Stimulated activated CD8-positive, alpha-beta memory T cell treated with anti-CD3 and anti-CD28 coated beads, Interleukin-4, amount 100 ng/mL, for 24 hours (primary cell): Measurements from ENCODE around the gene TSHZ3.

Experiments
- DNase-seq: peaks from one replicate; pipeline ENCODE4 v3.0.0-alpha.2; 2020; ENCODE audit warnings: low read depth

Gene TSHZ3, protein sequence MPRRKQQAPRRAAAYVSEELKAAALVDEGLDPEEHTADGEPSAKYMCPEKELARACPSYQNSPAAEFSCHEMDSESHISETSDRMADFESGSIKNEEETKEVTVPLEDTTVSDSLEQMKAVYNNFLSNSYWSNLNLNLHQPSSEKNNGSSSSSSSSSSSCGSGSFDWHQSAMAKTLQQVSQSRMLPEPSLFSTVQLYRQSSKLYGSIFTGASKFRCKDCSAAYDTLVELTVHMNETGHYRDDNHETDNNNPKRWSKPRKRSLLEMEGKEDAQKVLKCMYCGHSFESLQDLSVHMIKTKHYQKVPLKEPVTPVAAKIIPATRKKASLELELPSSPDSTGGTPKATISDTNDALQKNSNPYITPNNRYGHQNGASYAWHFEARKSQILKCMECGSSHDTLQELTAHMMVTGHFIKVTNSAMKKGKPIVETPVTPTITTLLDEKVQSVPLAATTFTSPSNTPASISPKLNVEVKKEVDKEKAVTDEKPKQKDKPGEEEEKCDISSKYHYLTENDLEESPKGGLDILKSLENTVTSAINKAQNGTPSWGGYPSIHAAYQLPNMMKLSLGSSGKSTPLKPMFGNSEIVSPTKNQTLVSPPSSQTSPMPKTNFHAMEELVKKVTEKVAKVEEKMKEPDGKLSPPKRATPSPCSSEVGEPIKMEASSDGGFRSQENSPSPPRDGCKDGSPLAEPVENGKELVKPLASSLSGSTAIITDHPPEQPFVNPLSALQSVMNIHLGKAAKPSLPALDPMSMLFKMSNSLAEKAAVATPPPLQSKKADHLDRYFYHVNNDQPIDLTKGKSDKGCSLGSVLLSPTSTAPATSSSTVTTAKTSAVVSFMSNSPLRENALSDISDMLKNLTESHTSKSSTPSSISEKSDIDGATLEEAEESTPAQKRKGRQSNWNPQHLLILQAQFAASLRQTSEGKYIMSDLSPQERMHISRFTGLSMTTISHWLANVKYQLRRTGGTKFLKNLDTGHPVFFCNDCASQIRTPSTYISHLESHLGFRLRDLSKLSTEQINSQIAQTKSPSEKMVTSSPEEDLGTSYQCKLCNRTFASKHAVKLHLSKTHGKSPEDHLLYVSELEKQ

DNA sequence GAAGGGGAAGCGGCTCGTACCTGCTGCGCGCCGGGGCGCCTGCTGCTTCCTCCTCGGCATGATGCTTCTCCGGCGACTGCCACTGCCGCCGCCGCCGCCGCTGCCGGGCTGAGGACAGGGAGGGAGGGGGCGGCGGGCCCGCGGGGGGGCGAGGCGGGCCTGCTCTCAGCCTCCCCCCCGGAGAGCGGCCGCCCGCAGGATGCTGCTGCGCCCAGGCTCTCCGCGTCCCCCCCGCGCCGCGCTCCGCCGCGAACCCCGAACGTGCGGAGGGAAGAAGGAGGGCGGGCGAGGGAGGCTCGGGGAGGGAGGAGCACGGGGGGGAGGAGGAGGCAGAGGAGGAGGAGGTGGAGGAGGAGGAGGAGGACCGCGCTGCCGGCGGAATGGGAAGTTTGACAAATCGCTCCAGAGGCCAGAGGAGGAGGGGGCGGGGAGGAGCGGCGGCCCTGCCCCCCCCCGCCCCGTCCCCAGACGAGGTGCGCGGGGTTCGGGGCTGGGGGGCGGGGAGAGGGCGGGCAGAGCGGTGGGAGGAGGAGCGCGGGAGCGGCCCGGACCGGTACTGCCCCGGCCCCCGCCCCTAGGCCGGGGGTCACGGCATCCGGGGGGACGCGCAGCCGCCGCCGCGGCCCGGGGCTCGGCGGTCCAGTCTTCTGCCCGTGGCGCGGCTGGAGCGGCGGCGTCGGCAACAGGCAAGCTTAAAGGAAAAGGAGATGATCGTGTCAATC, at the start of gene TSHZ3:
TSHZ3 (minus strand) TSS at position 277 of the 722 bp plus-strand sequence; CDS start at position 60, 217 bp downstream.
- no peak for DNase-seq

DNA sequence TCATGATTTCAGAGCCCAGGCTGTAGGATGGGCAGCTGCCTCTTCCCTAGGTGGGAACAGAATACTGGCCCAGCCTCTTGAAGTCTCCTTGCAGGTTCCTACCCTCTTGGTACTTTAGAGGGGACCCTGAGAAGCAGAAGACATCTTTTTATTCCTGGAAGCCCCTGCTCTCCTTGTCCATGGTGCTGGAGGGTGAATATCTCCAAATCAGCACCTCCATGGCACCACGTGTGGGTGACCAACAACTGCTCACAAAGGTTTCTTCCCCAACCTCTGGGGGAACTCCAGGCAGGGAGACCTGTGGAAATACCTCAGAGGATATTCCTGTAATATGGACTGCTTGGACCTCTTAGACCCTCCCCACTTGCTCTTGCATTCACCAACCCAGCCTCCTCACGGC, 48.1 kb upstream of the TSHZ3 start:
- no peak for DNase-seq

DNA sequence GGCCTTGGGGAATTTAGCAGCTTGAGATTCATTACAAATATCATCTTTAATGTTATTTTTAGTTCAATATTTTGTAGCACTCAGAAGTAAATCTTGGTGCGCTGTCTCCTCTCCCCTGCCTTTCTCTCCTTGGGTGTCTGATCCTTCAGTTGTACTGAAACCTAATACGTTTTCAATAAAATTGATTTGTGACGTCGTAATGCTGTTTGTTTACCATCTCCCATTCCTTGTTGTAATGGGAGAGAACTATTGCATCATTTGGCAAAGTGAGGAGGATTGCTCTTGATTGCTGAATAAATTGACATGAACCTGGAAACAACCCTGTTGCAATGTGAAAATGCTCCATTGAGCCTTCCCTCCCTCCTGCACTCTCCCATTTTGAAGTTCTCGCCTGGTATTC, 43.2 kb upstream of the TSHZ3 start:
- no peak for DNase-seq

DNA sequence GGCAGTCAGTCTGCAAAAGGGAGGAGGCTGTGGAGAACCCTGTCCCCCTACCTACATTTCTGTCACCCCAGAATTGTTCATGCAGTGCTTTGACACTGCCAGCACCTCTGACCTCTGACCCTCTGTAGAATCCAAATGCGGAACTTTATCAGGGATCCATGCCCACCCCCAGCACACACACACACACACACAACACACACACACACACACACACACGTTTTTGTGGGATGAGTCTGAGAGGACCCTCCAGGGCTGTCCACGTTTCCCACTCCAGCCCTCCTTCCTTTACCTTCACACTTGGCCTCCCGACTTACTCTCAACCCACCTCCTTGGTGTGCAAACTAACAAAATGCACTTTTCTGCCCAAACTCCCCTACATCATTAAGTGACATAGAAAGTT, 42.3 kb upstream of the TSHZ3 start:
- DNase-seq: no peak

DNA sequence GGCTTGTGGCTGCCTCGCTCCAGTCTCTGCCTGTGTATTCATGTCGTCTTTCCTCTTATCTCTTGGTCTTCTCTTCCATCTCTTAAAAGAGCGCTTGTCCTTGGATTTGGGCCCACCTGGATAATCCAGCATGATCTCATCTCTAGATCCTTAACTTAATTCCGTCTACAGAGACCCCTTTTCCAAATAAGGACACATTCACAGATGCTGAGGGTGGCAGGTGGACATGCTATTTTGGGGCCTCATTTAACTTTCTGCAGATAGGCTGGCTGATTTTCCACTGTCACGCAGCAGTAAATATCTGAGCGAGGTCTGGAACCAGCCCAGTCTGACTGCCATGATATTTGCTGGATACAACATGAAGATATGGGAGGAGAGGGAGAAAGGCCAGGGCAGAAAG, 41.5 kb upstream of the TSHZ3 start:
- no peak for DNase-seq

DNA sequence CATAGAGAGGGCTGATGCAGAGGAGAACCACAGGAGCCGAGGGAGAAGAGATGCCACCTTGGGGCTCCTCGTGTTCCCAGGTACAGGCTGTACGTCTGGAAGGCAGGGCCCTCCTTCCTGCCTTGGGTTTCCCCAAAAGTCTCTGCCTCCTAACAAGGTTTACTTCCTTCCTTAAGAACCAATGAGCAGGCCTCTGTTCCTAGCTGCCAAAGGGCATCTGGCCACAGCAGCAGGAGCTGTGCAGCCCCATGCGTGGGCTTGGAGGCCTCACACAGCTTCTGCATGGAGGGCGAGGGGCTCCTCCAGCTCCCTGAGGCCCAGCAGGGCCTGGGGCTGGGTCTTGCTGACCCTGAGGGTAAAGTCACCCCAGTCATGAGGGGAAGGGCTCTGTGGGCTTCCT, 40.6 kb upstream of the TSHZ3 start:
- DNase-seq: no peak

DNA sequence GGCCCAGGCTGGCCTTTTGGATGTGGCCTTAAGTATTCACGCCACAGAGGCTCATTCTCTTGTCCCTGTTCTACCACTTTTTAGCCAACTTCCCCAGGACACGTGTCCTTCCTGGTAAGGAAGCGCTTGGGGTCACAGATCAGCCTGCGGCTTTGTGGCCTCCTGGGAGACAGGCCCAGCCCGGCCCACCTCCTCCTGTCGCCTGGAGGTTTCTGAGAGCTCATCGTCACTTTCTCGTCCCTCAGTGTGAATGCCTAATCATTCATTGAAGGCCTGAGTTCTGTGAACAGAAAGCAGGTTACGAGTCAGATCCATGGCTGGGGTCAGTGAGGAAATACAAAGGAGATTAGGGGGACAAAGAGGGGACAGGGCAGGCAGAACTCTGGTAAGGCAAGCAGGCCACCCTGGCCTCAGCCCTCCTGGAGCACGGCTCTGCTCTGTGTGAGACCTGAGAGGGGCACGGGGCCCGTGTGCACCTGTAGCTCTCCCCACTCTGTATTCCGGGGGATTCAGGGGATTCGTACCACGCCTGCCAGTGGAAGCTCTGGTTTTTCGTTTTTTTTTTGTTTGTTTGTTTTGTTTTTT, 38.6 kb upstream of the TSHZ3 start:
- DNase-seq: no peak

DNA sequence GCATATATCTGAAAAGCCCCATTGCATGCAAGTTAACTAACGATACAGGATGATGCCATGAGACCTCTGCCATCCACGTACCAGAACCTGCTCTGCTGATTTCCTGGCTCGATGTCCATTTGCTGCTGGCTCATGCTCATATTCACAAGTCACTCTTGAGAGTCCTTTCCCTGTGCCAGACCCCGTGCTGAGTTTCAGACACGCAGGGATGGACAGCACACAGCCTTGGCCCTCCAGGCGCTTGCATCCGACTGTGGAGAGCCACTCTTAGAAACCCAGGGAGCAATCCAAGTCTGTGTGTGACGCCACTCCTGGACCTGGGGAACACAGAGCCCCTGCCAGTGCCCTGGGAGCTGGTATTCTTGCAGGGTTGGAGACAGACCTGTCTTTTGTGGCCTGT, 37.6 kb upstream of the TSHZ3 start:
- no peak for DNase-seq

DNA sequence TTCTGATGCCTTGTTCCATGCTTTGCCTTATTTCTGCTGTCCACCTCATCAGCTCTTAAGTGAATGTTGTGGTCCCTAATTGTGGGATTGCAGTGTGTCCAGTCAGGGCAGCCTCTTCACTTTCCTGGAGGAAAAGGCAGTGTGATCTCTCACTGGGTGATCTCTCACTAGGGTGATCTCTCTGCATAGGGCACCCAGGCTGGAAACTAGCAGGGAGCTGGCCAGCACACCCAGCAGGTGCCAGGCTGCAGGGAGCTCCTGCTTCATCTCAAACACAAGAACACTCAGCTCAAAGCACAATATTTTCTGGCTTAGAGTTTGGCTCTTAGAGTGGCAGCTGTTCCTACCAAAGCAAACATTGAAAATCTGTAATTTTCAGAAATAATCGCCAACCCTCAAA, 36.5 kb upstream of the TSHZ3 start:
- no peak for DNase-seq

DNA sequence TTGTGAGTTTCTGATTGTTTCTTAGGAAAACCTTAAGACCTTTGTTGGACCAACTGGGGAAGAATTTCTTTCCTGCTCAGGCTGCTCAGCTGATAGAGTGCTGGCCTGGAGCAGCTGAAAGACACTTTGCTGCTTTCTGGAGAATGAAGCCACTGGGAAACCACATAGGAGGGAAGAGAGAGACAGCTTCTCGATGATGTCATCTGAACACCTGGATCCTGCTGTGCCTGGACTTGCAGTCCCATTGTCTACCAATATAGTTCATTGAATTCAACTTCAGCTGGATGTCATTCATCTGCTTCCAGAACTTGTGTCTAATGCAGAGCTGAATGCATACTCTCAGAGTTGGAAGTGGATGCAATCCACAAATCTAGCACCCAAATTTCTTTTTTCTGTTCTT, 34.3 kb upstream of the TSHZ3 start:
- DNase-seq: no peak

DNA sequence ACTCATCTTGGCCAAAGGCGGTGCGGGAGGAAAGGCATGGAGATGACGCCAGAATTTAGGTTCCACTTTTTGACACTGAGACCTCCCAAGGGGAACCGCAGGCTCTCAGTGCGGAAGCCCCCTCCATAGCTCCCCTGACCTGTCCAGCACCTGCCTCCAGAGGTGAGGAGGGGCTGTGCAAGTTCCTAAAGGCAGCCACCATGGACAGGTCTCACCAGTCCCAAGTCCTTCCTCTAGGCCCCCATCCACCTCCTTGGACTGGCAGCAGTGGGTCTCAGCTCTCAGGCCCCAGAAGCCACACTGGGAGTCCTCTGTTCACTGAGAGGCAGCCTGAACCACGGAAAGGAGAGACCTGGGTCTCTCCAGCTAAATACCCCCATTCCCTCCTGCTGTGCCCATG, 31.6 kb upstream of the TSHZ3 start:
- DNase-seq: no peak

DNA sequence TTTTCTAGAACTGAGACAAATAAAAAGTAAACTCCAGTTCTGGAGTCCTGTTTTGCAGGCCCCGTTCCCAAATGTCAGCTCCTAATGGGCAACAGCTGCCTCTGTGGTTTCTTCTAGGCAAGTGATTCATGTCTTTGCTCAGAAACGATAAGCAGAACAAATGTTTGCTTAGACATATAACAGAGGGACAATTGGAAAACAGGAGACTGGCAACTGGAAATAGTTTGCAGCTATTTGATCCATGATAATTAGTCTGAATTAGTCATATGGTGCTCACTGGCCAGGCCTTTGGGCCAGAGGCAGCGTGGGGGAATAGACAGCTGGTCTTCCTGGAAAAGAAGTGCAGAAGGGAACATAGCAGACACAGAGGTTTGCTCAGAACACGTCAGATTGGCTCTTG, 29.2 kb upstream of the TSHZ3 start:
- no peak for DNase-seq

DNA sequence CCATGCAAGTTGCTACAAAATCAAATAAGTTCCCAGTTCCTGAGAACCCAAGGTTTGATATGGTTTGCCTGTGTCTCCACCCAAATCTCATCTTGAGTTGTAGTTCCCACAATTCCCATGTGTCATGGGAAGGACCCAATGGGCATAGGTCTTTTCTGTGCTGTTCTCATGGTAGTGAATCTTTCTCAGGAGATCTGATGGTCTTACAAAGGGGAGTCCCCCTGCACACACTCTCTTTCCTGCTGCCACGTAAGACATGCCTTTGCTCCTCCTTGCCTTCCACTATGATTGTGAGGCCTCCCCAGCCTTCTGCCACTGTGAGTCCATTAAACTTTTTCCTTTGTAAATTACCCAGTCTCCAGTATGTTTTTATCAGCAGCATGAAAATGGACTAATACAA, 28.5 kb upstream of the TSHZ3 start:
- no peak for DNase-seq

DNA sequence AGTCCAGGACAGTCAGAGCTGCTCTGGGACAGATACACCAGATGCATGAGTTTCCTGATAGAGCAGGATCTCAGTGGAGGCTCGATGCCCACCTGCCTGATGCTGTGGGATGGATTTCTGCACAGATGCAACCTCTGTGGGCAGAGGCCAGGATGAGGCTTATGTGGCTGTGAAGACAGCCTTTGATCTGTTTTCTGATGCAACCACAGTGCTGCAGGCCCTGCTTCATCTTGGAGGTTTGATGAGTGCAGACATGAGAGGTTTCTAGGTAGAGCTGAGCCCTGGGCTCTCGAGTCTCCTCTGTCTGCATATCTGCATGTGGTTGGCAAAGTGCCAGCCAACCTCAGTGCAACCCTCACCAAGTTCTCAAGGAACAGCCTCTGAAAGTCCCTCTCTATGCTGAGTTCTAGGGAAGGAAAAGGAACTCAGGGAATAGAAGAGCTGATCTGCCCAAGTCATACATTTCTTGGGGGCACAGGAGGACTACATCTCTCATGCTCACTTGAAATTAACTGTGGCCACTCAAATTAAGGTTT, 23.1 kb upstream of the TSHZ3 start:
- no peak for DNase-seq

DNA sequence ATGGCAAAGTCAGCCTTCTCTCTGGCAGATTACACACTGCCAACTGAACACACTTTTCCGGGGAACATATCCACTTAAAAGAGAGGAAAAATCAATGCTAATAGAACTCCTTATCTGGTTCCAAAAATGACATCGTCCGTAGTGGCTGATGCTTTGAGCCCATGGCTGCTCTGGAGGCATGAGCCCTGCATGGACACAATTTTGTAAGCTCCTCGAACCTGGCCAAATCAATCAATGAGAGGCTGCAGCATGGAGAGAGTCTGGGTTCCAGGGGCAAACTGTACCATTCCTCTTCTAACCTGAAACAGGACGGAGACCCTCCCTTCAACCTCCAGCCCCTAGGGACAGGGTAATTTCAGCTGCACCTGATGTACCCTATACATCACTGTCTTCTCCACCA, 21.0 kb upstream of the TSHZ3 start:
- DNase-seq: no peak

DNA sequence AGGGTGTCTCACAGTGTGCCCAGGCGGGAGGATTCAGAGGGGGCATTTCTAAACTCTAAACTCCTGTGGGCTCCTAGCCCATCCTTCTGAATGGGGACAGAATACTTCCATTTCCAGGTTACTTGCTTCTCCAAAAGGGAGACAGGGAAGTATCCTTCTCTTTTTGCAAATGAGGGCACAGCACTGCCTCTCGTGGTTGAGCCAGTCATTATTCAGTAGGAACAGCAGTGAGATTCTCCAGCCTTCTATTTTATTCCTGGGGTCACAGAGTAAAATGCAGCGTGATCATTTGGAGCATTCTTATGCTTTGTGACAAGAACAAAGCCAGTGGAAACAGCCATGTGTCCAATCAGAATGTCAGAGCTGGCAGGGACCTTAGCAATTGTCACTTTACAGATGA, 15.7 kb upstream of the TSHZ3 start:
- no peak for DNase-seq

DNA sequence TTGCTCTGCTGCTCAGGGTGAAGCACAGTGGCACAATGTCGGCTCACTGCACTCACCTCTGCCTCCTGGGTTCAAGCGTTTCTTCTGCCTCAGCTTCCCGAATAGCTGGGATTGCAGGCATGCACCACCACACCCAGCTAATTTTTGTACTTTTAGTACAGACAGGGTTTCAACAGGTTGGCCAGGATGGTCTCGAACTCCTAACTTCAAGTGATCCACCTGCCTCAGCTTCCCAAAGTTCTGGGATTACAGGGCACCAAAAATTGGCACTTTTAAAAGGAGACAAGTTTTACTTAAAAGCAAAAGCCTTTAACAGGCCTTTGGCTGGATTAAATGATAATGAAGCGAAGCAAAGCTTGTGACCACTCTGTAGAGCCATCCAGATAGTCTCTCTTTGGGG, 12.5 kb upstream of the TSHZ3 start:
- DNase-seq: no peak

DNA sequence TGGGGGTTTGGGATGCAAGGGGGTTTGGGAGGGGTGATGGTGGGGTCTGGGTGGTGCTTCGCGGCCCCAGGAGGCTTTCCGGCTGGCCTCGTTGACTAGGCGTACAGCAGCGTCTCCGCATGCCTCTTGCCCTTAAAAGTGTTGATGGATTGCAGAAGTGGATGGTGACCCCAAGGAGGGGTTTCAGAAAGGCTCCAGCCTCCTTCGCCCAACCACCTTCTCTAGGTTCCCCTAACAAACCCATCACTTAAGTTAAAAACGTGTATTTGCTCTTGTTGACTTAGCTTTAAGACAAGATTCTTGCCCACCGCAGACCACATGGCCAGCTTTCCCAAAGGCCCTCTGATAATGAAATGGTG, 8.1 kb upstream of the TSHZ3 start:
- no peak for DNase-seq

DNA sequence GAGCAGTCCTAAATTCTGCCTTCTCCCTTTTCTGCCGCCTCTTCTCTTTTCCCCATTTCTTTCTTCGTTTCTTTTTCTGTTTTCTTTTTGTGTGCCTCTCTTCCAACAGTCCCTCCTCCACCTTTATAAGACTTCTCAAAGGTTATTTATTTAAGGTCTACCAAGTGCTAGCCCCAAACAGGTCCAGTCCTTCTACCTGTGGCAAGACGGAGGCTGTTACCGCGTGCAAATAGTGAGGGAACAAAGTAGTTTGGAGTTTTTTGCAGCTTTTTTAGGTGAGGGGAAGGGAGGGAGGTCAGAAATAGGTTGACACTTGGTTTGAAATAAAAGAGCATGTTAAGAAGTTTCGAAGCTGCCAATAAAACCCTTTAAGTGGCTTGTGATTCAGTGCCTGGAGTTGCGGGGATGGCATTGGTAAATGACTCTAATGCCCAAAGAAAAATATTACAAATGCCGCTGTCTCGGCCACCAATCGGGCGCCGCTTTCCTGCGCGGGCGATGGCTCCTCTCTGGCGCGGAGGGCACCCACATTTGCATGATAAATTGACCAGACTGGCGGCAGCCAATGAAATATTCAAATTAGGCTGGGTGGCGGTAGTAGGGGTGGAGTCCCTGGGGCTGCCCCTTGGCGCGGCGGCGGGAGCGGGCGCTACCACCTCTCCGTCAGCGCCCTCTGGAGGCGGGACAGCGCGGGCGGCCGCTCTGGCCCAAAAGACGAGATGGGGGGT, 7.5 kb upstream of the TSHZ3 start:
- DNase-seq: peak; percentile 44

DNA sequence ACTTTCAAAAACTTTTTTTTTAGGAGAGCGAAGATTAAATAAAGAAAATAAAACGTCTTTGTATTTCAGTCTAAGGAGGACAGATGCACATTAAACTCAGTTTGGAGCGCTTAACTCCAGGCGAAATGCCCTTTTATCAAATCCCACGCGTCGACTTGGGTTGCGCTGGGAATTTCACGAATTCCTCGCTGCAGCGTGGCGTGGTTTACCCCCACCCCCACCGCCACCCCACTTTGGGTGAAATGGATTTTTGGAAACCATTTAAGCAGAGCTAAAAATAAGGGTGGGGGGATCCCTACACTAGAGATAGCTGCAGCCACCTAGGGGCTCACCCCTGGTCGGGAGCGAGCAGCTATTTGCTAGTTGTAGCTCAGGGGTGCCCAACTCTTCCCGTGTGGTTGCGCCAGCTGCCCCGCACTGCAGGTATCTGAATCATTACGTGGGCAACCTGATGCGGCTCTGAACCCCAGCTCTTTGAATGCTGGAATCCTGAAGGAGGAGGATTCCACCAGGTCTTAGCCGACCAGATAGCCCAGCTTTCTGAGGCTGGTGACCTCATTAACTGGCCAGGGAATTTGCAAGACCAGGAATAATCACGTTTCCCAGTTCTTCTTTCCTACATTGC, 6.5 kb upstream of the TSHZ3 start:
- no peak for DNase-seq
